LNCaP clone FGC (cell line): Measurements from ENCODE around the gene COL4A3.
"Not testable (repeated sequence)": the region's sequence is repeated elsewhere in the genome, so short reads cannot be mapped to it uniquely, and the experiment has no call there.

Experiments used
- DNase-seq: peaks from one replicate; pipeline ENCODE4 v3.0.0-alpha.2; 2011; ENCODE audit warnings: low read depth
- H3K4me3 ChIP-seq: 2 replicates; pipeline ENCODE4 v1.5.1; 2011; ENCODE audit warnings: mild to moderate bottlenecking, low read depth, low read length, control low read depth
- TF ChIP-seq, protein P1 (sequence below): IDR thresholded peaks from 2 replicates; pipeline ENCODE4 v1.5.1; 2012; ENCODE audit warnings: mild to moderate bottlenecking; ENCODE audit not compliant: control insufficient read depth, insufficient read depth; ENCODE audit errors: extremely low read depth

COL4A3 gene

DNA sequence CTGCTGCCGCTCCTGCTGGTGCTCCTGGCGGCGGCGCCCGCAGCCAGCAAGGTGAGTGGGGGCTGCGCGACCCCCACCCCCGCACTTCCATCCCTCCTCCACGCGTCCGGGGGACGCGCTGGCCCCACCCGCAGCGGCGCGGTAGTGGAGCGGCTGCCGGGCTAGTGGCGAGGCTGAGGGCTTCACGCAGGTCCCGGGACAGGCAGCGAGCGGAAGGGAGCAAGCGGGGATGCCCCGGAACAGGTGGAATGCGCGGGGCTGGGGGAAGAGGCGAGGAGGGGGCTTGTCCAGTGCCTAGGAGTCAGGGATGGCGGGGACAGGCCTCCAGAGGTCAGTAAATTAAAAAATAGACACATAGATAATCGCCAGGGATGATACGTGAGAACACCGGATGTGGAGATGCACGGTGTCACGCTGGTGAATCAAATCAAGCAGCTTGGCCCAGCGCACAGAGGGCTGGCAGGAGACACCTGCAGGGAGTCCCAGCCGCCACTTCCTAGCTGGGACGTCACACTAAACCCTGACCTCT lies 403 bp downstream of the COL4A3 start:
- TF ChIP-seq, protein P1, sequence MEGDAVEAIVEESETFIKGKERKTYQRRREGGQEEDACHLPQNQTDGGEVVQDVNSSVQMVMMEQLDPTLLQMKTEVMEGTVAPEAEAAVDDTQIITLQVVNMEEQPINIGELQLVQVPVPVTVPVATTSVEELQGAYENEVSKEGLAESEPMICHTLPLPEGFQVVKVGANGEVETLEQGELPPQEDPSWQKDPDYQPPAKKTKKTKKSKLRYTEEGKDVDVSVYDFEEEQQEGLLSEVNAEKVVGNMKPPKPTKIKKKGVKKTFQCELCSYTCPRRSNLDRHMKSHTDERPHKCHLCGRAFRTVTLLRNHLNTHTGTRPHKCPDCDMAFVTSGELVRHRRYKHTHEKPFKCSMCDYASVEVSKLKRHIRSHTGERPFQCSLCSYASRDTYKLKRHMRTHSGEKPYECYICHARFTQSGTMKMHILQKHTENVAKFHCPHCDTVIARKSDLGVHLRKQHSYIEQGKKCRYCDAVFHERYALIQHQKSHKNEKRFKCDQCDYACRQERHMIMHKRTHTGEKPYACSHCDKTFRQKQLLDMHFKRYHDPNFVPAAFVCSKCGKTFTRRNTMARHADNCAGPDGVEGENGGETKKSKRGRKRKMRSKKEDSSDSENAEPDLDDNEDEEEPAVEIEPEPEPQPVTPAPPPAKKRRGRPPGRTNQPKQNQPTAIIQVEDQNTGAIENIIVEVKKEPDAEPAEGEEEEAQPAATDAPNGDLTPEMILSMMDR: no peak
- H3K4me3 ChIP-seq: peak overlapping the region; percentile 49
- no peak for DNase-seq

DNA sequence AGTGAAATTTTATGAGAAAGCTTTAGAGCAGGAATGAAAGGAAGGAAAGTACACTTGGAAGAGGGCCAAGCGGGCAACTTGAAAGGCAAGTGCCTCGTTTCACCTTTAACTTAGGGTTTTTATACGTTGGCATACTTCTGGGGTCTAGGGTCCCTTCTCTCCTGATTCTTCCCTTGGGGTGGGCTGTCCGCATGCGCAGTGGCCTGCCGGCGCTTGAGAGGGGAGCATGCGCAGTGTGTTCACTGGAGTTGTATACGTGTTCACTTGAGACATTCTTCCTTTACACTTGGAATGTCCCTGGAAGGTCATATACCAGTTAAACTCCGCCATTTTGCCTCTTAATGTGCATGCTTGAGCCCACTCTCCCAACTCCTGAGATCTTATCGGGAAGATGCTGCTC lies 7.4 kb downstream of the COL4A3 start:
- DNase-seq, H3K4me3 ChIP-seq: not testable (repeated sequence)

DNA sequence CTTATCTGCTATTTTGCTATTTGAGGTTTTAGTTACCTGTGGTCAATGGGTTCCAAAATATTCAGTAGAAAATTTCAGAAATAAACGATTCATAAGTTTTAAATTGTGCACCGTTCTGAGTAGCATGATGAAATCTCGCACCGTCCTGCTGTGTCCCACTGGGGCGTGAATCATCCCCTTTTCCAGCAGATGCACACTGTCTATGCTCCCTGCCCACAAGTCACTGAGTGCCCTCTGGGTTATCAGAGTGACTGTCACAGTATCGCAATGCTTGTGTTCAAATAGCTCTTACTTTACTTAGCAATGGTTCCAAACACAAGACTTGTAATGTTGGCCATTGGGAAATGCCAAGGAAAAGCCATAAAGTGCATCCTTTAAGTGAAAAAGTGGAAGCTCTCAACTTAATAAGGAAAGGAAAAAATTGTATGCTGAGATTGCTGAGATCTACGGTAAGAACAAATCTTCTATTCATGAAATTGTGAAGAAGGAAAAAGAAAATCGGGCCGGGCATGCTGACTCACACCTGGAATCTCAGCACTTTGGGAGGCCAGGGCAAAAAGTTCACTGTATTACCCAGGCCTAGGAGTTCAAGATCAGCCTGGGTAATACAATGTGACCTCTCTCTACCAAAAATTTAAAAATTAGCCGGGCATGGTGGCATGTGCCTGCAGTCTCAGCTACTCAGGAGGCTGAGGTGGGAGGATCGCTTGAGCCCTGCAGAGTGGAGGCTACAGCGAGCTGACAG lies 13.3 kb downstream of the COL4A3 start:
- DNase-seq: no peak
- TF ChIP-seq, protein P1: no peak
- H3K4me3 ChIP-seq: no peak overlapping the region

DNA sequence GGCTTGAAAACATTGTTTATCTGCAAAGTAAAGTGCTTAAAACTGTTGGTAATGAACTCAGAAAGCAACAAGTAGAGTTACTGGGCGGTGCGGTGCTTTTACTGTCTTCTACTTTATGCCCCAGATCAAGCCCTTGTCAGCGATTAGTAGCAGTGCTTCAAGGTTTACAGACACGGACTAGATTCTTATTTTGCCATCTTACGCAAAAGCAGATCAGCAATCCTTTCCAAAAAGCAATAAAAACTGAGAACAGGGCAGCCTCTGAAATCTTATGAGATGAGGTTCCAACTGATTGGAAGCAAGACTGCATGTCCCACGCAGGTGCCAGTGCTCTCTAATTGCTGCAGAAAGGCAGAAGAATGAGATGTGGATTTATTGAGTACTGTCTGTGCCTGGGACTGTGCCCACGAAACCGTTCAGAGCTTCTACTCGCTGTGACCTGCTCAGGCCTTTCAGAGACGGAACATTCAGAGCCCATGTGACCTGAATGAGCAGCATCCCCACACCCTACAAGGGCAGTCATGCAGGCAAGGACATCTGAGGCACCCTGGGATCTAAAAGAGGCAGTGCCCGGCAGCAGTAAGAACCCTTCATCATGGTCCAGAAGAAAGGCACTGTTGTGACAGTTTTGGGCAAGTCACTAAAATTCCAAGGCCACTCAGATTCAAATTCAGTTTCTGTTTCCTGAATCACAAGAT lies 15.7 kb downstream of the COL4A3 start:
- no peak overlapping the region for H3K4me3 ChIP-seq
- DNase-seq: no peak
- TF ChIP-seq, protein P1: no peak

DNA sequence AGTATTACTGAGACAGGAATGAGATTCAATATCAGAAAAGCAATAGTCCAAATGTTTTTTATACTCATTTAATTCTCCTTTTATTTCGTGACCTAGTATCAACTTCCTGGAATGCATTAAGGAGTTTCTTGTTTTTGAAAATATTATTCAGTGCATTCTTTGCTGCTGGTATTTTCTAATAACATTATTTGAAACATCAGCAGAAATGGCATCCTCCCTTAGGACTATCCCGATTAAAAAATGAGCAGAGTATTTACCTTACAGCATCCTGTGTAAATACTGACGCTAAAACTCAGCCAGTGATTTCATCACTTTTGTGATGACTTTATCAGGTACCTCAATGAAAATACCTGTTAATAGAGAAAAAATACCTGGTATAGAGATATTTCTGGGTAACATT lies 16.3 kb downstream of the COL4A3 start:
- TF ChIP-seq, protein P1: no peak

DNA sequence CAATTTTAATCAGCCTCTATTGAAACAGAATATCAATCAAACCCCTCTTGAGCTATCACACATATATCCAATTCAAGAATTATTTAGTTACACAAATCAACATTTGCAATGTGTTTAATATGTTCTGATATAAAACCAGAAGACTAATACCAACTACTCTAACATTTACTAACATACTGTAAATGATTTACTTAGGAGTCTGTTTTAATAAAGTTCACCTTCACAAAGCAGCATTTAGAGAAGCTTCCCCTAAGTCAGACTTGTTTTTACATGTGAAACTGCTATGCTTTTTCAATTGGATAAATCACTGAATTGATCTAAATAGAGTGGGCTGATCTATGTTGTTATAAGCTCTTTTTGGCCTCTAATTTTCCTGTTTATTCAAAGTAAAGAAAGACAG lies 18.3 kb downstream of the COL4A3 start:
- TF ChIP-seq, protein P1: no peak
- DNase-seq: no peak
- no peak overlapping the region for H3K4me3 ChIP-seq

More for the DNA sequence above, 16.3 kb downstream of the COL4A3 start:
- DNase-seq: no peak
- no peak overlapping the region for H3K4me3 ChIP-seq

DNA sequence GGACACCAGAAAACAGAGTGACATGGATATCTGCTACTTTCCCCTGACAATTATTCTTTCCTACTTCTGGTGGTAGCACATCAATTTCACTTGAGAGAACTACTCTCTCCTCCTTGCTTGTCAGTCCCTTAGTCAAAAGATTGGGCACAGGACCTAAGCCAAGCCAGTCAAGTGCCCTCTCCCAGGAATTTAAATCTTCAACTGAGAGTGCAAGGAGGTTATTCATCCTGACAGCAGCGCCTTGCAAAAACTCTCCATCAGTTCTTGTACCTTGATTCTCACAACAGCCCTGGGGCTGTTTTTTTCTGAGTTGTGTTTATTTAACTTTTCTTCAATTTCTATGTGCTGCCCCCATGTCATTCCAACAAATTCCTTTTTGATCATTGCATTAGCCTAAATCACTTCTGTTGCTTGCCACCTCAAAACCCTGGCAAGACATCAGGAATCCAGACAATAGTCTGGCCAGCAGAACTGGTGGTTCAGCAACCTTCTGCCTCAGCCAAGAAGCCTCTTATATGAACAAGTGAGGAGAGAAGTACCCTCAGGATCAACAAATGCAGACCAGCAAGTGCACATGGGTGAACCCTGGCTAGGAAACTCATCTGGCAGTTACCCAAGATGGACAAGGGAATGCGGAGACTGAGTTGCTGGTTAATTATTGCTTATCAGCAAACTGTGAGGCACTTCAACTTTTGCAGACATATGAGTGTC lies 19.4 kb downstream of the COL4A3 start:
- no peak for DNase-seq
- no peak overlapping the region for H3K4me3 ChIP-seq
- TF ChIP-seq, protein P1: no peak
